ENCODE data around the gene HNRNPUL1.

The HNRNPUL1 gene

GRCh38 chr19:41351339-41352245, 87.4 kb downstream of the HNRNPUL1 start:
- in situ Hi-C loops (cut with HindIII; ENCODE audit: low sequenced_read_pairs), result no loop called here

GRCh38 chr19:41352279-41352608, 88.1 kb downstream of the HNRNPUL1 start:
- in situ Hi-C loops (cut with HindIII; ENCODE audit: low sequenced_read_pairs), result no loop called here

GRCh38 chr19:41352609-41353465, 88.7 kb downstream of the HNRNPUL1 start:
- in situ Hi-C loops (cut with HindIII; ENCODE audit: low sequenced_read_pairs), result no loop called here

- in situ Hi-C loops (cut with HindIII; ENCODE audit: low sequenced_read_pairs), result no loop called here
These were observed 89.5 kb downstream of the HNRNPUL1 start, which contains the start of gene TGFB1 for GRCh38 chr19:41353466-41354342. TGFB1 (minus strand) TSS chr19:41353922; CDS start chr19:41353044, 878 bp downstream.

GRCh38 chr19:41354343-41354953, 90.3 kb downstream of the HNRNPUL1 start:
- in situ Hi-C loops (cut with HindIII; ENCODE audit: low sequenced_read_pairs), result no loop called here

GRCh38 chr19:41355035-41355434, 90.9 kb downstream of the HNRNPUL1 start:
- in situ Hi-C loops (cut with HindIII; ENCODE audit: low sequenced_read_pairs), result no loop called here

GRCh38 chr19:41355802-41356201, 91.6 kb downstream of the HNRNPUL1 start:
- in situ Hi-C loops (cut with HindIII; ENCODE audit: low sequenced_read_pairs), result no loop called here

- in situ Hi-C loops (cut with HindIII; ENCODE audit: low sequenced_read_pairs), result no loop called here
These were observed 93.0 kb downstream of the HNRNPUL1 start for GRCh38 chr19:41356984-41357739.

Measured in DLD1 (cell line).